ENCODE results near the gene ATP8A1.

ATP8A1 gene

DNA sequence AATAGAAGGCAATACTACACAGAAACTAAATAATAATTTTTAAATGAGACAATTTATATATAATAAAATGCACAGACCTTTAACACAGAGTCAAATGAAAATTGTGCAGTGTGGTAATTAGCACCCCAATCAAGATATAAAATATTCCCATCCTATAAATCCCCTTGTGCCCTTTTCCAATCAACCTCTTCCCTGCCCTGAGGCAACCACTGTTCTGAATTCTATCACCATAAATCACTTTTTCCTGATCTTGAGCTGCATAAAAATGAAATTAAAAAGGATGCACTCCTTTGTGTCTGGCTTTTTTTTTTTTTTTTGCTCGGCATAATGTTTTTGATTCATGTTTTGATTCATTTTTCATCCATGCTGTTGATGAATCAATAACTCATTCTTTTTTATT, 107.0 kb downstream of the ATP8A1 start:
- no peak for TF ChIP-seq CTCF (IDR thresholded peaks at IDR 0.05; ENCODE audit: low read depth, low read length, missing control alignments)
- DNase-seq (ENCODE audit: extremely low read depth, low read depth), result no peak
- no peak overlapping the region for H3K4me3 ChIP-seq (replicated peaks; ENCODE audit: low read depth, low read length)

- no peak for DNase-seq (ENCODE audit: extremely low read depth, low read depth)
- no peak for TF ChIP-seq CTCF (IDR thresholded peaks at IDR 0.05; ENCODE audit: low read depth, low read length, missing control alignments)
- no peak overlapping the region for H3K4me3 ChIP-seq (replicated peaks; ENCODE audit: low read depth, low read length)
Observed at GRCh38 chr4:42547805-42548204, 109.1 kb downstream of the ATP8A1 start.

- H3K4me3 ChIP-seq (replicated peaks; ENCODE audit: low read depth, low read length), result no peak overlapping the region
- no peak for DNase-seq (ENCODE audit: extremely low read depth, low read depth)
- no peak for TF ChIP-seq CTCF (IDR thresholded peaks at IDR 0.05; ENCODE audit: low read depth, low read length, missing control alignments)
Observed at GRCh38 chr4:42543762-42544161, 113.1 kb downstream of the ATP8A1 start.

DNA sequence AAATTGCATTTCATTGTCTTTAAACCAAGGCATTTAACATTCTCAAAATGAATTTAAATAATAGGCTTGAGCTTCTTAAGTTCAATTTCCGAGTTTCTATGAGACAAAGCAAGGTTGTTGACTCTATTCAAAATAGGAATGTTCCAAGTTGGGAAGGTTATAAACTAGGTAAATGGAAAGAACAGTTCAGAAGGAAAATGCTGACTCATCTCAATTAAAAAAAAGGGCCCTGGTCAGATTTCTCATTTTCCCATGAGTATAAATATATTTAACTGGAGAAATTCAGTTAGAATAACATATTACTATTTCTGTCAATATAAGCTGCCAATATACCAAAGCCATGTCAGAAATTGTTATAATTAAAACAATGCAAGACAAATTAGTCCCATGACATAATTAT, 113.8 kb downstream of the ATP8A1 start:
- no peak for DNase-seq (ENCODE audit: extremely low read depth, low read depth)
- no peak overlapping the region for H3K4me3 ChIP-seq (replicated peaks; ENCODE audit: low read depth, low read length)
- TF ChIP-seq CTCF (IDR thresholded peaks at IDR 0.05; ENCODE audit: low read depth, low read length, missing control alignments), result no peak

DNA sequence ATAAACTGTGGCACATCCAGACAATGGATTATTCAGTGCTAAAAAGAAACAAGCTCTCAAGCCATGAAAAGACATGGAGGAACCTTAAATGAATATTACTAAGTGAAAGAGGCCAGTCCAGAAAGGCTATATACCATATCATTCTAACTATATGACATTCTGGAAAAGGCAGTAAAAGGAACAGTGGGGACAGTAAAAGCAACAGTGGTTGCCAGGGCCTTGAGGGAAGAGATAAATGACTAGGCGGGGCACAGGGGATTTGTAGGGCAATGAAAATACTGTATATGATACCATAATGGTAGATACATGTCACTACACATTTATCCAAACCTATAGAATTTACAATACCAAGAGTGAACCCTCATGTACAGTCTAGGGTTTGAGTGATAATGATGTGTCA, 115.3 kb downstream of the ATP8A1 start:
- TF ChIP-seq CTCF (IDR thresholded peaks at IDR 0.05; ENCODE audit: low read depth, low read length, missing control alignments), result no peak
- H3K4me3 ChIP-seq (replicated peaks; ENCODE audit: low read depth, low read length), result no peak overlapping the region
- no peak for DNase-seq (ENCODE audit: extremely low read depth, low read depth)

GRCh38 chr4:42533042-42533441, 123.9 kb downstream of the ATP8A1 start:
- no peak overlapping the region for H3K4me3 ChIP-seq (replicated peaks; ENCODE audit: low read depth, low read length)
- no peak for TF ChIP-seq CTCF (IDR thresholded peaks at IDR 0.05; ENCODE audit: low read depth, low read length, missing control alignments)
- no peak for DNase-seq (ENCODE audit: extremely low read depth, low read depth)

GRCh38 chr4:42531341-42532030, 125.4 kb downstream of the ATP8A1 start:
- no peak for DNase-seq (ENCODE audit: extremely low read depth, low read depth)
- no peak for TF ChIP-seq CTCF (IDR thresholded peaks at IDR 0.05; ENCODE audit: low read depth, low read length, missing control alignments)
- no peak overlapping the region for H3K4me3 ChIP-seq (replicated peaks; ENCODE audit: low read depth, low read length)

Data from HFF-Myc (cell line).